ENCODE measurements around the gene MYO7A. TPM values are rescaled to one million over a fixed set of nuclear protein-coding genes. Genes with fewer than 3 reads are reported as not detected.

MYO7A gene
- total RNA-seq, 2 donors from 2014 or later: 10.4 to 12.9 TPM

- Histone ChIP-seq H3K36me3 (replicated peaks in 1 of 2; ENCODE audit: insufficient read depth in 1 of 2, low read depth in 2 of 2) (no peaks in the 10 kb centered on the region), H3K4me3 (no peak overlapping the region), H3K27me3 (no peaks in the 10 kb centered on the region), H3K4me1 (peaks cover 23% of the 10 kb centered on the region), H3K27ac (peak overlapping the region in 3 of 4 donors; percentile 36 to 55 (median 39)), H3K9me3 (no peaks in the 10 kb centered on the region)
- DNase-seq (peak in 3 of 4 donors; percentile 5 to 16 (median 8)), ATAC-seq (no peak)
- no peak for TF ChIP-seq POLR2A (IDR thresholded peaks at IDR 0.05)
- TF ChIP-seq CTCF (IDR thresholded peaks at IDR 0.05): no peak
- intact Hi-C loops (cut with DNase I): no loop called here
- WGBS, 2 donors: 63 to 65% methylated on average over 9 to 11 of the region's 11 CpGs
Measured at GRCh38 chr11:77081976-77082836, 45.8 kb upstream of the MYO7A start.

- Histone ChIP-seq H3K4me1 (peaks cover 31% of the 10 kb centered on the region), H3K4me3 (no peak overlapping the region), H3K36me3 (replicated peaks in 1 of 2; ENCODE audit: insufficient read depth in 1 of 2, low read depth in 2 of 2) (no peaks in the 10 kb centered on the region), H3K27me3 (no peaks in the 10 kb centered on the region), H3K9me3 (no peaks in the 10 kb centered on the region), H3K27ac (peak overlapping the region in 2 of 4 donors; percentile 36 to 55)
- ATAC-seq (no peak), DNase-seq (peak in 3 of 4 donors; percentile 30 to 53 (median 52))
- TF ChIP-seq CTCF (IDR thresholded peaks at IDR 0.05): no peak
- no peak for TF ChIP-seq POLR2A (IDR thresholded peaks at IDR 0.05)
- 76 to 79% methylated on average over 9 to 13 of the region's 15 CpGs for WGBS, 2 donors
- intact Hi-C loops (cut with DNase I): no loop called here
Measured at GRCh38 chr11:77082838-77083565, 45.0 kb upstream of the MYO7A start.

- no peak for TF ChIP-seq POLR2A (IDR thresholded peaks at IDR 0.05)
- TF ChIP-seq CTCF (IDR thresholded peaks at IDR 0.05): no peak
- intact Hi-C loops (cut with DNase I): no loop called here
- ATAC-seq: no peak
- peak in 1 of 4 donors; percentile 8 for DNase-seq
- WGBS, 2 donors: 91 to 95% methylated on average over 7 to 12 of the region's 12 CpGs
- no peaks in the 10 kb centered on the region for H3K36me3 ChIP-seq (replicated peaks in 1 of 2; ENCODE audit: insufficient read depth in 1 of 2, low read depth in 2 of 2)
- no peak overlapping the region for H3K27ac ChIP-seq
- H3K27me3 ChIP-seq: no peaks in the 10 kb centered on the region
- no peaks in the 10 kb centered on the region for H3K9me3 ChIP-seq
- no peak overlapping the region for H3K4me3 ChIP-seq
- peaks cover 38% of the 10 kb centered on the region for H3K4me1 ChIP-seq
Measured at GRCh38 chr11:77083566-77084245, 44.3 kb upstream of the MYO7A start.

GRCh38 chr11:77084581-77085191, 43.4 kb upstream of the MYO7A start:
- Histone ChIP-seq H3K27ac (no peak overlapping the region), H3K4me3 (no peak overlapping the region), H3K36me3 (replicated peaks in 1 of 2; ENCODE audit: insufficient read depth in 1 of 2, low read depth in 2 of 2) (no peaks in the 10 kb centered on the region), H3K4me1 (peaks cover 42% of the 10 kb centered on the region), H3K9me3 (no peaks in the 10 kb centered on the region), H3K27me3 (no peaks in the 10 kb centered on the region)
- no peak for TF ChIP-seq POLR2A (IDR thresholded peaks at IDR 0.05)
- no peak for TF ChIP-seq CTCF (IDR thresholded peaks at IDR 0.05)
- intact Hi-C loops (cut with DNase I): loop anchor here (5.0 kb wide), 1 partner anchor 32 kb away; no protein-coding TSS in a partner anchor
- 80 to 88% methylated on average over 18 to 25 of the region's 25 CpGs for WGBS, 2 donors
- DNase-seq (peak in 3 of 4 donors; percentile 1 to 30 (median 21)), ATAC-seq (no peak)

Data from body of pancreas (tissue), 4 donors.